Thyroid gland (tissue), 4 donors: ENCODE measurements around the gene RSU1. TPM values are rescaled to one million over a fixed set of nuclear protein-coding genes. Genes with fewer than 3 reads are reported as not detected.

ENCODE experiments used
- DNase-seq, 2 donors: peaks; one replicate each; pipeline ENCODE4 v3.0.0-alpha.2; 2019
- H3K27ac ChIP-seq, 3 donors: fragments of 200-600 bp; sonication (generic); 1 replicate in 2 of 3; 2 replicates in 1 of 3; pipeline ENCODE4 v1.5.1; 2016 to 2019; ENCODE audit warnings: mild to moderate bottlenecking in 1 of 3, moderate library complexity in 1 of 3
- H3K27me3 ChIP-seq: fragments of 200-600 bp; sonication (generic); one replicate; pipeline ENCODE4 v1.5.1; 2019
- H3K36me3 ChIP-seq, 2 donors: fragments of 200-600 bp; sonication (generic); one replicate each; pipeline ENCODE4 v1.5.1; 2016 to 2019
- H3K4me1 ChIP-seq, 2 donors: fragments of 200-600 bp; sonication (generic); one replicate each; pipeline ENCODE4 v1.5.1; 2017 to 2019
- H3K4me3 ChIP-seq, 3 donors: fragments of 200-600 bp; sonication (generic); replicated peaks in 1 of 3; 1 replicate in 2 of 3; 2 replicates in 1 of 3; pipeline ENCODE4 v1.5.1; 2016; ENCODE audit warnings: mild to moderate bottlenecking in 1 of 3
- H3K9me3 ChIP-seq: fragments of 200-600 bp; sonication (generic); one replicate; pipeline ENCODE4 v1.5.1; 2017
- POLR2A ChIP-seq, 2 donors: fragments of 450-650 bp; IDR thresholded peaks; one replicate each; pipeline ENCODE4 v1.6.1; 2017; ENCODE audit warnings: antibody characterized with exemption in 2 of 2, mild to moderate bottlenecking in 2 of 2, moderate library complexity in 1 of 2
- WGBS, 2 donors: methylation state at CpG; one replicate each; pipeline ENCODE4 v1.1.5; 2017; 5-methylcytosine and 5-hydroxymethylcytosine counted together
- intact Hi-C: fragments of 100-400 bp; cut with DNase I; formaldehyde crosslinking; loops from one replicate; pipeline ENCODE4 v1.15.1; 2023
- total RNA-seq, 4 donors: library from RNA; depleted of rRNA; stranded (reverse); fragments of >200 nt; gene quantifications; one replicate each; pipeline ENCODE4 v1.2.3, GENCODE V29; 2016
- TF ChIP-seq, protein P1 (sequence below), 6 experiments: fragments of 200-600 bp in 3 of 6; fragments of 450-650 bp in 3 of 6; sonication (generic) in 3 of 6; IDR thresholded peaks; one replicate each; pipeline ENCODE4 v1.5.1; 2016 to 2019; ENCODE audit warnings: antibody characterized with exemption in 6 of 6, mild to moderate bottlenecking in 2 of 6, inconsistent platforms in 1 of 6, moderate library complexity in 1 of 6

Gene RSU1
- total RNA-seq, 4 donors from 2014 or later, result 43.5 to 63.0 (median 50.7) TPM

DNA sequence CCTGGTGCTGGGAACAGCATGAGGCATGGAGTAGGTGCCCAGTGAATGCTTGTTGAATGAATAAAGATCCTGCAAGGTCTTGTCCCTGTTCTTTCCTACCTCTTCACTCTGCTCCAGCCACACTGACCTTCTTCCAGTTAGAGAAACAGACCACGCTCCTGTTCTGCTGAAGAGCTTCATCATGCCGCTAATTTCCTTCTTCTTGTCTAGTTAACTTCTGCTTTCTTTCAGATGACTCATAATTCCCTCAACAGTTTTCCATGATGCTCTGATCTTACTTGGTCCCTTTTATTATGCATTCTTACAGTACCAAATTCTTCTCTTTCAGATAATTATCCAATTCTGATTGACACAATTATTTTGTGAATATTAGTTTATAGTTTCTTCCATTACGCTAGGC is 236.0 kb downstream of the RSU1 start:
- intact Hi-C loops, result no loop called here

DNA sequence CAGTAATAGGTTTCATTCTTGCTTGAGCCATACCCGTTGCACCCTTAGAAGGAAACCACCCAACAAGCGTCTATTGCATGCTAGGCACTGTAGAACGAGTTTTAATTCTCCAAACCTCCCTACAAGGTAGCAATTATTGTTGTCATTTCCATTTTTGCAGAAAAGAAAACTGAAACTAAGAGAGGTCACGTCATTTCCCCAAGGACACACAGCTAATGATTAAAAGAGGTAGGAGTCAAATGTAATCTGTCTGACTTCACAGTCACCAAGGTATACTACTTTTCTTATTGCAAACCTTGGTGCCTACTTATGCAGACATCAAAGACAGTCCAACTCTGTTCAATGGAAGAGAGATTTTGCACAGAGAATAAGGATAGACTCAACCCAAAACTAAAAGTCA is 246.5 kb downstream of the RSU1 start:
- no peak overlapping the region for H3K27ac ChIP-seq
- H3K9me3 ChIP-seq, result no peaks in the 10 kb centered on the region
- H3K36me3 ChIP-seq, result no peaks in the 10 kb centered on the region
- WGBS, 2 donors, result 77 to 84% methylated on average over 4 of the region's 4 CpGs
- no peak overlapping the region for H3K4me3 ChIP-seq
- no peak for TF ChIP-seq POLR2A (IDR thresholded peaks at IDR 0.05)
- TF ChIP-seq, protein P1, sequence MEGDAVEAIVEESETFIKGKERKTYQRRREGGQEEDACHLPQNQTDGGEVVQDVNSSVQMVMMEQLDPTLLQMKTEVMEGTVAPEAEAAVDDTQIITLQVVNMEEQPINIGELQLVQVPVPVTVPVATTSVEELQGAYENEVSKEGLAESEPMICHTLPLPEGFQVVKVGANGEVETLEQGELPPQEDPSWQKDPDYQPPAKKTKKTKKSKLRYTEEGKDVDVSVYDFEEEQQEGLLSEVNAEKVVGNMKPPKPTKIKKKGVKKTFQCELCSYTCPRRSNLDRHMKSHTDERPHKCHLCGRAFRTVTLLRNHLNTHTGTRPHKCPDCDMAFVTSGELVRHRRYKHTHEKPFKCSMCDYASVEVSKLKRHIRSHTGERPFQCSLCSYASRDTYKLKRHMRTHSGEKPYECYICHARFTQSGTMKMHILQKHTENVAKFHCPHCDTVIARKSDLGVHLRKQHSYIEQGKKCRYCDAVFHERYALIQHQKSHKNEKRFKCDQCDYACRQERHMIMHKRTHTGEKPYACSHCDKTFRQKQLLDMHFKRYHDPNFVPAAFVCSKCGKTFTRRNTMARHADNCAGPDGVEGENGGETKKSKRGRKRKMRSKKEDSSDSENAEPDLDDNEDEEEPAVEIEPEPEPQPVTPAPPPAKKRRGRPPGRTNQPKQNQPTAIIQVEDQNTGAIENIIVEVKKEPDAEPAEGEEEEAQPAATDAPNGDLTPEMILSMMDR (IDR thresholded peaks at IDR 0.05), result no peak
- intact Hi-C loops, result no loop called here
- DNase-seq, result no peak
- H3K27me3 ChIP-seq, result no peaks in the 10 kb centered on the region
- H3K4me1 ChIP-seq, result no peaks in the 10 kb centered on the region

More for the DNA sequence above, 236.0 kb downstream of the RSU1 start:
- 92 to 95% methylated on average over 3 of the region's 3 CpGs for WGBS, 2 donors
- no peaks in the 10 kb centered on the region for H3K36me3 ChIP-seq
- no peaks in the 10 kb centered on the region for H3K9me3 ChIP-seq
- DNase-seq, result no peak
- H3K27me3 ChIP-seq, result no peaks in the 10 kb centered on the region
- no peak overlapping the region for H3K27ac ChIP-seq
- TF ChIP-seq, protein P1 (IDR thresholded peaks at IDR 0.05), result no peak
- TF ChIP-seq POLR2A (IDR thresholded peaks at IDR 0.05), result no peak
- H3K4me1 ChIP-seq, result no peaks in the 10 kb centered on the region
- no peak overlapping the region for H3K4me3 ChIP-seq

DNA sequence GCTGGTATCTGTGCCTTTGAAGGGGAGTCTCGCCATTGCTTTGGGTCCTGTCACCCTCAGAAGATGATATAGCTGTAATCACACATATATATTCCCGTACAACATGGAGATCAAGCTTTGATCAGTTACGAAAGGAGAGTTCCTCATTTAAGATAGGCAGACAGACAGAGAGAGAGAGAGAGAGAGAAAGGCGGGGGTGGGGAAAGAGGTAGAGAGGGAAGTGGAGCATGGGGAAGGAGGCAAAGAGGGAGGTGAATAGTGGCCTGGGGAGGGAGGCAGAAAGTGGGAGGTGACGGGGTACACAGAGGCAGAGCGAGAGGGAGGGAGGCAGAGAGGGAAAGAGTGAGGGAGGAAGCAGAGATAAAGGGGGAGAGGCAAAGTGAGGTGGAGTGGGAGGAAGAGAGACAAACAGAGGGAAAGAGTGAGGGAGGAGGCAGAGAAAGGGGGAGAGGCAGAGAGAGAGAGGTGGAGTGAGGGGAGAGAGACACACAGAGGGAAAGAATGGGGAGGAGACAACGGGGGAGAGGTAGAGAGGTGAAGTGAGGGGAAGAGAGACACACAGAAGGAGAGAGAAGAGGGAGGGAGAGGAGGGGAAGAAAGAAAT is 250.9 kb downstream of the RSU1 start:
- Histone ChIP-seq H3K36me3 (no peaks in the 10 kb centered on the region), H3K4me1 (no peaks in the 10 kb centered on the region), H3K27me3 (no peaks in the 10 kb centered on the region), H3K27ac (no peak overlapping the region), H3K4me3 (no peak overlapping the region), H3K9me3 (no peaks in the 10 kb centered on the region)
- WGBS, 2 donors, result 60 to 70% methylated on average over 7 of the region's 7 CpGs
- no peak for TF ChIP-seq POLR2A (IDR thresholded peaks at IDR 0.05)
- TF ChIP-seq, protein P1 (IDR thresholded peaks at IDR 0.05), result no peak
- no peak for DNase-seq
- intact Hi-C loops, result no loop called here

DNA sequence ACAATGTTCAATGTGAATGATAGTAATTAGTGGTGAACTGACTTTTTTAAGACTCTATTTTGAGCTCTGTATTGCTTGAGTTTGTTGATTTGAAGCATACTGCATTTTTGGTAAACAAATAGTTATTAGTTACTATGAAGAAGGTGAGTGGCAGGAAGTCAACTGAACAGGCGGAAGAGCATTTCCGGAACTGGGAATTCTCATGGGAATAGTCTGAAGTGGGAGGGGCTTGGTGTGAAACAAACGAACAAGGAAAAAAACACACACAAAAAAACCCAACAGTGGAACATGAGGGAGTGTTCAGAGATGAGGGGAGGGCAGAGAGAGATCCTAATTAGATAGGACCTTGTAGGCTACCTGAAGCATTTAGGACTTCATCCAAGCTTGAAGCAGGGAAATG is 251.6 kb downstream of the RSU1 start:
- 49 to 57% methylated on average over 3 of the region's 3 CpGs for WGBS, 2 donors
- H3K4me3 ChIP-seq, result no peak overlapping the region
- no peak for DNase-seq
- H3K36me3 ChIP-seq, result no peaks in the 10 kb centered on the region
- intact Hi-C loops, result no loop called here
- no peaks in the 10 kb centered on the region for H3K9me3 ChIP-seq
- no peaks in the 10 kb centered on the region for H3K4me1 ChIP-seq
- no peak for TF ChIP-seq POLR2A (IDR thresholded peaks at IDR 0.05)
- TF ChIP-seq, protein P1 (IDR thresholded peaks at IDR 0.05), result no peak
- H3K27me3 ChIP-seq, result no peaks in the 10 kb centered on the region
- no peak overlapping the region for H3K27ac ChIP-seq

DNA sequence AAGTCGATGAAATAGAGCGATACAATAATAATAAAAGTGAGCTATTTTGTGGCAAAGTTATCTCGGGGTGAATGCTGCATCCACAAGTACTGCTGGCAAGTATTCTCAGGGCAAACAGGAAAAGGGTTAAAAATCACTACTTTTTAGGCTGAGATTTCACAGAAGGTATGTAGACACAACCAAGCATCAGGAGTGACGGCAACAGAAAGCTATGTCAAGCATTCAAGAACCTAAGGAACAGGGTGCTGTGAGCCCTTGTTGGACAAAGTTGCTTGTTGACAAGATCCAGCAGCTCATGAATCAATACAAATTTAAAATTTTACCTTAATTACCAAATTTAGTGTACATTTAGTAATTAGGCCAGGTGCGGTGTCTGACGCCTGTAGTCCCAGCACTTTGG is 254.3 kb downstream of the RSU1 start:
- DNase-seq, result no peak
- TF ChIP-seq, protein P1 (IDR thresholded peaks at IDR 0.05), result no peak
- TF ChIP-seq POLR2A (IDR thresholded peaks at IDR 0.05), result no peak
- Histone ChIP-seq H3K9me3 (no peaks in the 10 kb centered on the region), H3K4me3 (no peak overlapping the region), H3K36me3 (no peaks in the 10 kb centered on the region), H3K27ac (no peak overlapping the region), H3K27me3 (no peaks in the 10 kb centered on the region), H3K4me1 (no peaks in the 10 kb centered on the region)
- WGBS, 2 donors, result 86 to 87% methylated on average over 6 of the region's 6 CpGs
- intact Hi-C loops, result no loop called here
